DOHH2 (cell line): ENCODE measurements around the gene PPIP5K1.

ENCODE experiments used
- CTCF ChIP-seq: fragments of 200-600 bp; sonication (generic); IDR thresholded peaks from one replicate; pipeline ENCODE4 v1.5.1; 2014; ENCODE audit warnings: antibody characterized with exemption, mild to moderate bottlenecking, low read depth, low read length; ENCODE audit not compliant: poor library complexity, severe bottlenecking
- EZH2phosphoT487 ChIP-seq: fragments of 200-600 bp; sonication (generic); IDR thresholded peaks from 2 replicates; pipeline ENCODE4 v1.6.1; 2017; ENCODE audit warnings: borderline replicate concordance, mild to moderate bottlenecking, antibody characterized with exemption, low read length, moderate library complexity, mixed read lengths

GRCh38 chr15:43505738-43506137, 84.3 kb downstream of the PPIP5K1 start:
- no peak for TF ChIP-seq CTCF
- TF ChIP-seq EZH2phosphoT487 = no peak
